Parathyroid adenoma (tissue), 2 donors: ENCODE measurements around the gene TRAF3.

Experiments used
- H2AFZ ChIP-seq: fragments of 300-600 bp; sonication (generic); one replicate; pipeline ENCODE4 v1.7.0; 2017; ENCODE audit warnings: antibody characterized with exemption, mild to moderate bottlenecking
- H3K27ac ChIP-seq: fragments of 300-600 bp; sonication (generic); one replicate; pipeline ENCODE4 v1.7.0; 2017
- H3K27me3 ChIP-seq: fragments of 300-600 bp; sonication (generic); one replicate; pipeline ENCODE4 v1.7.0; 2017; ENCODE audit warnings: low read length; ENCODE audit not compliant: control insufficient read depth, insufficient read depth
- H3K36me3 ChIP-seq: fragments of 300-600 bp; sonication (generic); one replicate; pipeline ENCODE4 v1.7.0; 2017; ENCODE audit warnings: low read length; ENCODE audit not compliant: control insufficient read depth, insufficient read depth
- H3K4me1 ChIP-seq: fragments of 300-600 bp; sonication (generic); one replicate; pipeline ENCODE4 v1.7.0; 2017; ENCODE audit warnings: control low read depth
- H3K4me2 ChIP-seq: fragments of 300-600 bp; sonication (generic); one replicate; pipeline ENCODE4 v1.7.0; 2017; ENCODE audit warnings: low read length
- H3K4me3 ChIP-seq: fragments of 300-600 bp; sonication (generic); one replicate; pipeline ENCODE4 v1.7.0; 2017; ENCODE audit warnings: low read depth, low read length
- H3K79me2 ChIP-seq: fragments of 300-600 bp; sonication (generic); one replicate; pipeline ENCODE4 v1.7.0; 2017; ENCODE audit warnings: control low read depth
- H3K9ac ChIP-seq: fragments of 300-600 bp; sonication (generic); one replicate; pipeline ENCODE4 v1.7.0; 2017; ENCODE audit warnings: mild to moderate bottlenecking
- H3K9me3 ChIP-seq: fragments of 300-600 bp; sonication (generic); one replicate; pipeline ENCODE4 v1.7.0; 2017; ENCODE audit warnings: low read length; ENCODE audit not compliant: control insufficient read depth
- CTCF ChIP-seq: fragments of 300-600 bp; sonication (generic); IDR thresholded peaks from one replicate; pipeline ENCODE4 v1.7.0; 2017; ENCODE audit warnings: antibody characterized with exemption, mild to moderate bottlenecking
- donor health status: primary hyperparathyroidism.

Gene TRAF3

GRCh38 chr14:102957222-102957621 lies 180.0 kb downstream of the TRAF3 start:
- H3K27ac ChIP-seq, result no peak overlapping the region
- H3K4me1 ChIP-seq, result no peaks in the 10 kb centered on the region
- no peak overlapping the region for H3K4me3 ChIP-seq
- no peak overlapping the region for H3K4me2 ChIP-seq
- H3K27me3 ChIP-seq, result no peaks in the 10 kb centered on the region
- no peak overlapping the region for H2AFZ ChIP-seq
- no peaks in the 10 kb centered on the region for H3K36me3 ChIP-seq
- no peak overlapping the region for H3K9ac ChIP-seq
- no peak for TF ChIP-seq CTCF
- no peaks in the 10 kb centered on the region for H3K9me3 ChIP-seq
- no peaks in the 10 kb centered on the region for H3K79me2 ChIP-seq

GRCh38 chr14:102958461-102958860 lies 181.2 kb downstream of the TRAF3 start:
- H3K9me3 ChIP-seq, result no peaks in the 10 kb centered on the region
- no peak overlapping the region for H2AFZ ChIP-seq
- no peaks in the 10 kb centered on the region for H3K27me3 ChIP-seq
- H3K9ac ChIP-seq, result no peak overlapping the region
- no peak for TF ChIP-seq CTCF
- H3K4me3 ChIP-seq, result no peak overlapping the region
- H3K79me2 ChIP-seq, result no peaks in the 10 kb centered on the region
- H3K4me1 ChIP-seq, result no peaks in the 10 kb centered on the region
- no peaks in the 10 kb centered on the region for H3K36me3 ChIP-seq
- no peak overlapping the region for H3K4me2 ChIP-seq
- no peak overlapping the region for H3K27ac ChIP-seq
